Right lobe of liver (tissue), 6 donors: ENCODE results near the gene TMEM86A. TPM values are rescaled to one million over a fixed set of nuclear protein-coding genes. Genes with fewer than 3 reads are reported as not detected.

Experiments
- ATAC-seq, 4 donors: fragments of 200-7000 bp; cut with Tn5 transposase; one replicate each; pipeline ENCODE4 v1.9.1; 2020; ENCODE audit warnings: mild to moderate bottlenecking in 4 of 4, moderate library complexity in 4 of 4
- DNase-seq, 3 donors: peaks; one replicate each; pipeline ENCODE4 v3.0.0-alpha.2; 2020
- H3K27ac ChIP-seq, 3 donors: fragments of 200-600 bp; one replicate each; pipeline ENCODE4 v1.8.0; 2022
- H3K27me3 ChIP-seq, 2 donors: fragments of 200-600 bp; one replicate each; pipeline ENCODE4 v1.8.0; 2022
- H3K36me3 ChIP-seq, 4 donors: fragments of 200-600 bp; sonication (generic) in 1 of 4; one replicate each; pipeline versions ENCODE4 v1.5.1 to v1.8.0; 2017 to 2022; ENCODE audit warnings: control low read depth in 1 of 4
- H3K4me1 ChIP-seq, 4 donors: fragments of 200-600 bp; sonication (generic) in 1 of 4; one replicate each; pipeline versions ENCODE4 v1.5.1 to v1.8.0; 2017 to 2022; ENCODE audit warnings: control low read depth in 1 of 4
- H3K4me3 ChIP-seq, 3 donors: fragments of 200-600 bp; one replicate each; pipeline ENCODE4 v1.8.0; 2022
- H3K9me3 ChIP-seq, 4 donors: fragments of 200-600 bp; sonication (generic) in 1 of 4; one replicate each; pipeline versions ENCODE4 v1.5.1 to v1.8.0; 2017 to 2022; ENCODE audit warnings: control low read depth in 1 of 4
- CTCF ChIP-seq, 4 donors: fragments of 200-600 bp in 3 of 4; fragments of 450-650 bp in 1 of 4; IDR thresholded peaks; one replicate each; pipeline versions ENCODE4 v1.5.1 to v1.8.0; 2016 to 2022; ENCODE audit warnings: antibody characterized with exemption in 4 of 4, mild to moderate bottlenecking in 2 of 4
- POLR2A ChIP-seq: fragments of 450-650 bp; IDR thresholded peaks from one replicate; pipeline ENCODE4 v1.6.1; 2017; ENCODE audit warnings: antibody characterized with exemption, mild to moderate bottlenecking
- WGBS: methylation state at CpG from one replicate; pipeline ENCODE4 v1.1.6; 2018; ENCODE audit warnings: low coverage, low lambda C conversion rate; ENCODE audit not compliant: insufficient coverage; ENCODE audit errors: missing lambda C conversion rate; 5-methylcytosine and 5-hydroxymethylcytosine counted together
- intact Hi-C, 2 donors: fragments of 100-400 bp; cut with DNase I; formaldehyde crosslinking; loops; one replicate each; pipeline versions ENCODE4 v1.11.2 to v1.14.1; 2022
- total RNA-seq, 6 experiments: library from RNA; depleted of rRNA in 2 of 6; stranded (reverse); fragments of >200 nt in 2 of 6; fragmentation: NEBNext Ultra II Directional in 3 of 6; extraction: Animal tissue kit (Norgen Biotek cat#: 25700) in 3 of 6; gene quantifications; one replicate each; pipeline versions ENCODE4 v1.1.0 to v1.2.4, GENCODE V29; 2016 to 2023
- donor health status: DM: no; HTN: yes; CAD: no.
- donor health status: DM: no; HTN: no; CAD: no.
- donor health status: DM: no; HTN: no; CAD: no.
- donor health status: DM: no; HTN: yes; CAD: no.
- donor health status: DM: no; HTN: yes; CAD: no.

Gene TMEM86A
- total RNA-seq, 6 experiments from 2014 or later: 2.0 to 4.9 (median 3.8) TPM

GRCh38 chr11:18730020-18730419 lies 31.4 kb downstream of the TMEM86A start:
- Histone ChIP-seq H3K4me1 (no peaks in the 10 kb centered on the region), H3K4me3 (no peak overlapping the region), H3K27ac (no peak overlapping the region), H3K9me3 (no peaks in the 10 kb centered on the region), H3K27me3 (no peaks in the 10 kb centered on the region), H3K36me3 (no peaks in the 10 kb centered on the region)
- ATAC-seq (no peak), DNase-seq (no peak)
- WGBS: 85% methylated on average over 8 of the region's 9 CpGs
- intact Hi-C loops: loop anchor here in 1 of 2 donors (5.0 kb wide), 1 partner anchor 613 kb away; no protein-coding TSS in a partner anchor
- no peak for TF ChIP-seq CTCF (IDR thresholded peaks at IDR 0.05)
- no peak for TF ChIP-seq POLR2A

DNA sequence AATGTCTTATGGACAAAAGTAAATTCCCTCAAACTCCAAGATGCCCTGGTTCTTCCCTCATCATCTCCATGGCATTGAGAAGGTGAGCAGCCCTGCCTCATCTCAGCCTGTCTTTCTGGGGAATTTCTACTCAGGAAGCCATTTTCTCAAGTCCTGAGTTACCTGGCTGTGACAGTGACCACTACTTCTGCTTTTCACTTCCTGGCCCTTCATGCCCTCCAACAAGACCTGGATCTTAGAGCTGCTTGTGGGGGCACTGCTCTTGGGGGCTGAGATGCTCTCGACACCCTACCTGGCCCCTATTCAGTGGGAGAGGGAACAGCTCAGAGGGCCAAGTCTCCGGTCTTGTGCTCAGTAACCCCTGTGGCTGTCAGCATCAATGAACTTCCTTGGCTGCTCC lies 32.9 kb downstream of the TMEM86A start:
- TF ChIP-seq POLR2A: no peak
- no peak for TF ChIP-seq CTCF (IDR thresholded peaks at IDR 0.05)
- Histone ChIP-seq H3K36me3 (no peaks in the 10 kb centered on the region), H3K27me3 (no peaks in the 10 kb centered on the region), H3K9me3 (no peaks in the 10 kb centered on the region), H3K4me1 (no peaks in the 10 kb centered on the region), H3K4me3 (no peak overlapping the region), H3K27ac (no peak overlapping the region)
- ATAC-seq: no peak
- 88% methylated on average over 2 of the region's 2 CpGs for WGBS
- intact Hi-C loops: loop anchor here in 1 of 2 donors (5.0 kb wide), 1 partner anchor 614 kb away; no protein-coding TSS in a partner anchor
- DNase-seq: no peak

DNA sequence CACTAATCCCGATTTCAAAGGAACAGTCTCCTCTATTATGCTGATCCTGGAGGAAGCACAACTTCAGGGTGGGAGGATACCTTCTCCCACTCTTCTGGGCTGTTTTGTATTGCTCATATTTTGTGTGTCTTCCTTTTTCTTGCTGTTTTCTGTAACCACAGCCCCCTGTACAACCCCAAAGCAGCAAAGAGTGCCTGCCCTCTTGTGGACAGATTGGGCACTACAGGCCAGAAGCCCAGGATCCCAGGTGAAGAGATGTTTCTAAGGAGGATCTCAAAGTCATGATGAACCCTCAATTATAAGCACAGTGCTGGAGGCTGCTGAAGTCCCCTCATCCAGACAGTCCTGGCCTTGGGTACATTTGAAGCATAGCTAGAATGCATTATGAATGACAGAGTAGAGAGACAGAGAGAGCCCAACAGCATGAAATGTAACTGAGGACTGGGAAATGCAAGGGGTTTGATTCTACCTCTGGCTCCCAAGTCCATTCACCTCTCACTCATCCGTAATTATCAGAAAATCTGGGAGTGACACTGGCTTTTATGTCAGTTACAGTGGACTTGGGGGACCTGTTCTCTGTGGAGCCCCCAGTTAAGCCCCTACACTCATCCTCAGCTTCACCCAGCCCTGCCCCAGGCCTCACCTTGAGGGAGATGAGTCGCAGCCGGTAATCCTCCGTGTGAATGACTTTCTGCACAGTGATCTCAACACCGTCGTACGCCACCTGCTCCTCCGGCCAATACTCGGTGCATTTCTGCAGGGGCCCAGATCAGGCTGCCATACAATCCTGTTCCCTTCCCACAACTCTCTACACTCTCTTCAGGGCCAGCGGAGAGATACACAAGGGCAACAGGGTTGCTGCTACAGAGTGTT lies 33.6 kb downstream of the TMEM86A start:
- Histone ChIP-seq H3K27me3 (no peaks in the 10 kb centered on the region), H3K27ac (no peak overlapping the region), H3K4me1 (no peaks in the 10 kb centered on the region), H3K9me3 (no peaks in the 10 kb centered on the region), H3K4me3 (no peak overlapping the region), H3K36me3 (no peaks in the 10 kb centered on the region)
- DNase-seq: peak in 1 of 3 donors; percentile 48
- intact Hi-C loops: loop anchor here in 1 of 2 donors (5.0 kb wide), 1 partner anchor 615 kb away; no protein-coding TSS in a partner anchor
- peak; percentile 62 to 84 (median 78) for ATAC-seq
- no peak for TF ChIP-seq POLR2A
- TF ChIP-seq CTCF (IDR thresholded peaks at IDR 0.05): peak; percentile 84 to 97 (median 94)
- WGBS: 58% methylated on average over 6 of the region's 11 CpGs

- Histone ChIP-seq H3K9me3 (no peaks in the 10 kb centered on the region), H3K36me3 (no peaks in the 10 kb centered on the region), H3K4me1 (no peaks in the 10 kb centered on the region), H3K27me3 (no peaks in the 10 kb centered on the region), H3K4me3 (no peak overlapping the region), H3K27ac (no peak overlapping the region)
- TF ChIP-seq CTCF (IDR thresholded peaks at IDR 0.05): no peak
- no peak for TF ChIP-seq POLR2A
- intact Hi-C loops: loop anchor here in 1 of 2 donors (5.0 kb wide), 1 partner anchor 616 kb away; no protein-coding TSS in a partner anchor
- DNase-seq (no peak), ATAC-seq (no peak)
- WGBS: no CpG with 5 or more reads among the region's 16 CpGs
Observed at GRCh38 chr11:18733202-18733601, 34.6 kb downstream of the TMEM86A start.
